GM12892 (cell line): ENCODE results near the gene LYPLAL1. TPM values are rescaled to one million over a fixed set of nuclear protein-coding genes. Genes with fewer than 3 reads are reported as not detected.

Source experiments
- DNase-seq: peaks from one replicate; pipeline ENCODE4 v3.0.0; 2011; ENCODE audit not compliant: insufficient read length
- FAIRE-seq: peaks from 2 replicates; lab custom pipeline; 2011; peaks lifted over from hg19 to GRCh38; lab: Jason Lieb, UNC
- POLR2A ChIP-seq: IDR thresholded peaks from 2 replicates; pipeline ENCODE4 v1.6.1; 2011; ENCODE audit warnings: low read depth, low read length, control low read depth
- POLR2AphosphoS5 ChIP-seq: IDR thresholded peaks from 2 replicates; pipeline ENCODE4 v1.6.1; 2011; ENCODE audit warnings: low read depth, low read length, control low read depth
- TAF1 ChIP-seq: IDR thresholded peaks from 2 replicates; pipeline ENCODE4 v1.6.1; 2011; ENCODE audit warnings: low read depth, mild to moderate bottlenecking, control low read depth, low read length, borderline replicate concordance
- polyA plus RNA-seq: library from polyadenylated mRNA; unstranded; fragments of >200 nt; gene quantifications from one replicate; pipeline ENCODE4 v1.2.1, GENCODE V29; 2012; ENCODE audit warnings: missing spikeins, inconsistent platforms; ENCODE audit not compliant: missing spikeins

The LYPLAL1 gene
- 48.7 TPM for polyA plus RNA-seq

DNA sequence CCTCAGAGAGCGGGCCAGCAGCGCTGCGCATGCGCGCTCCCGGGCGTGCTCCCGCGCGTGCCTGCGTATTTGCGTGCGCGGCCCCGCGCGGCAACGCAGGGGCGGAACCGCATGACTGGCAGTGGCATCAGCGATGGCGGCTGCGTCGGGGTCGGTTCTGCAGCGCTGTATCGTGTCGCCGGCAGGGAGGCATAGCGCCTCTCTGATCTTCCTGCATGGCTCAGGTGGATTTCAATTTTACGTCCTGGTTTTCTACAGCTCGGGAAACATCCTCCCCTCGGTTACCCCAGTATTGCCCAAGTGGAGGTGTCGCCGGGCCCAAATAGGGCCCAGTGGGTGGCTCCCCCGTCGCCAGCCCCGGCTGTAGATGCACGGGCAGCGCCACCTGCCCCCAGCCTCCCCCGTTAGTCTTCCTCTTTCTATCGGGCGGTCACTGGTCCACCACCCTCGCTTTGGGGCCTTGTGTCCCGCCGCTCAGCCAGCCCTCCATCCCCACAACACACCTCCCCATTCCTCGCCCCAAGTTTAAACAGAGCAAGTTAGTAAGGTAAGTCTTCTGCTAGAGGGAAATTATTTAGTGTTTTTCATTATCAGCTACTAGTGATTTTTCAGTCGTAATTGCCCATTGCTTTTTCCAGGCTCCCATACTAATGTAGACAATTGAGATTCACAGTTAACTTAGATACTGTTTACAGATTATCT lies at the start of gene LYPLAL1:
LYPLAL1 (plus strand) TSS at position 121 of the 702 bp plus-strand sequence; CDS start at position 134, 13 bp downstream.
- DNase-seq (peak; percentile 62), FAIRE-seq (peak; percentile 99)
- peak; percentile 94 for TF ChIP-seq POLR2AphosphoS5
- TF ChIP-seq TAF1 = peak; percentile 94
- peak; percentile 95 for TF ChIP-seq POLR2A

DNA sequence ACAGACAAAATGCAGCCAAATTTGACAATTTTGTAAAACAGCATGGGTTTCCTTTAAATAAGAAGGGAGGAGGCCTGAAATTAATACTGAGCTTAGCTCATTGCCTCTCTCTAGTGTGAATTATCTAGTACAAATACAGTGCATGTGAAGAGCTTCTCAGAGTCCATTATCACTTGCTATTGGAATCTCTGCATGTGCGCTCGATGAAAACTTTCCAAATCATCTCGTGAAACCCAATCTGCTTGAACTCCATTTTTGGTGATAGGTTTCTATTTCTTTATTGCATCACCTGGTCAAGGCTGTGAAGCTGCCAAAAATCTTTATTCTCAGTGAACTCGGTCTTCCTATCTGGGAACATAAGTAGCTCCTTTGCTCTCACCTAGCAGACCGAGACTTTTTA lies 49.5 kb upstream of the LYPLAL1 start:
- DNase-seq (no peak), FAIRE-seq (no peak)
- no peak for TF ChIP-seq POLR2AphosphoS5

DNA sequence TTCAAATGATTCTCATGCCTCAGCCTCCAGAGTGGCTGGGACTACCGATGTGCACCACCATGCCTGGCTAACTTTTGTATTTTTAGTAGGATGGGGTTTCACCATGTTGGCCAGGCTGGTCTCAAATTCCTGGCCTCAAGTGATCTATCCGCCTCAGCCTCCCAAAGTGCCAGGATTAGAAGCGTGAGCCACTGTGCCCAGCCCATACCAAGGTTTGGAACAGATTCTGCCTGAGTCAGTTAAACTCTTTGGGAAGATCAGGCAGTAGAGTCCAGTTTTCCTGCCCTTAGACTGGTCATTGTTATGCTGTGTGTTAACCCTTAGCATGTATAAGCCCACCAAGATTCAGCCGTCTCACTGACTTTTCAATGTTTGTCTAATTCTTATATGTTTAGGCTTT lies 48.3 kb upstream of the LYPLAL1 start:
- DNase-seq (no peak), FAIRE-seq (no peak)
- TF ChIP-seq POLR2A (no peak), POLR2AphosphoS5 (no peak), TAF1 (no peak)

DNA sequence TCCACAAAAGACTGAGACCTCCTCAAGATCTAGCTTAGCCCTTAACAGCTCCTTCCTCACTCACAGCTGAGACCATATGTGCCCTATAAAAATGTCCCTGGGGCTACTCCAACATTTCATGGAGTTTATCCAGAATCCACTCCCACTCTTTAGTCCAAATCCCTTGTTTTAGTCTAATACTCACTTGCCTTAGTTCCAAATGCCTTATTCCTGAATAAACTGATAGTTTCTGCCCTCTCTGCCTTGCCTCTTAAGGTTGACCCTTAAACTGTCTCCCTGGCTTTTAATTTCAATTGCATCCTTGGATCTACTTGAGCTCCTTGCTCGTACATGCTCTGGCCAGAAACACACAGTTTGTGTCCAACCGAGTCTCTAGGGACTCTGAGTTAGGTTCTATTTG lies 47.3 kb upstream of the LYPLAL1 start:
- DNase-seq (no peak), FAIRE-seq (no peak)
- no peak for TF ChIP-seq POLR2AphosphoS5
- TF ChIP-seq POLR2A = no peak
- TF ChIP-seq TAF1 = no peak

DNA sequence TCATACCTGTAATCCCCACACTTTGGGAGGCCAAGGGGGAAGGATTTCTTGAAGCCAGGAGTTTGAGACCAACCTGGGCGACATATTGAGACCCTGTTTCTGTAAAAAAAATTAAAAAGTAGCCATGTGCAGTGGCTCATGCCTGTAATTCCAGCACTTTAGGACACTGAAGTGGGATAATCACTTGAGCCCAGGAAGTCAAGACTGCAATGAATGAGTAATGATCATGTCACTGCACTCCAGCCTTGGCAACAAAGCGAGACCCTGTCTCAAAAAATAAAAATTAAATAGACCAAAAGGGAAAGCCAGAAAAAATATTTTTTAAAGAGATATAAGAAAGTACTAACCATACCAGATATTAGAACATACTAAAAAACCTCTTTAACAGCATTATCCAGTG lies 44.7 kb upstream of the LYPLAL1 start:
- DNase-seq (no peak), FAIRE-seq (no peak)
- no peak for TF ChIP-seq POLR2AphosphoS5

DNA sequence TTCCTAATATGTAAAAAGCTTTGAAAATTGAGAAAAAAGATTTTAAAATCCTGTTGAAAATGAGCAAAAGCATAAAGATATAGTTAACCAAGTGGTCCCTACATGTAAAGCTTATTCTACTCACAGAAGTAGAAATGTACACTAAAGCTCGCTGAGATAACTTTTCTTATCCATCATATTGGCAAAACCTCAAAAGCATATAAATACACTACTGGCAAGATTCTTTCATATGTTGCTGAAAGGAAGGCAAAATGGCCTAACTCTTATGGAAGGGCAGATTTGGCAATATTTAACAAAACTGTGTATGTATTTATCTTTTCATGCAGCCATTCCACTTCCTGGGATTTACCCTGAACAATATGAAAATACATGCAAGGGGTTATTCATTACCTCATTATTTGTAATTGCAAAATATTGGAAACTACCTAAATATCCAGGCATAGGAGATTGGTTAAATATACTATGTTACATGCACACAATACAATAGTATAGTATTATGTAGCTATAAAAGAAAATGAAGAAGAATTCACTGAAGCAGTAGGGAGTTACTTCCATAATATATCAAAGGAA lies 43.2 kb upstream of the LYPLAL1 start:
- no peak for TF ChIP-seq TAF1
- TF ChIP-seq POLR2A = no peak
- TF ChIP-seq POLR2AphosphoS5 = no peak
- FAIRE-seq (no peak), DNase-seq (no peak)

DNA sequence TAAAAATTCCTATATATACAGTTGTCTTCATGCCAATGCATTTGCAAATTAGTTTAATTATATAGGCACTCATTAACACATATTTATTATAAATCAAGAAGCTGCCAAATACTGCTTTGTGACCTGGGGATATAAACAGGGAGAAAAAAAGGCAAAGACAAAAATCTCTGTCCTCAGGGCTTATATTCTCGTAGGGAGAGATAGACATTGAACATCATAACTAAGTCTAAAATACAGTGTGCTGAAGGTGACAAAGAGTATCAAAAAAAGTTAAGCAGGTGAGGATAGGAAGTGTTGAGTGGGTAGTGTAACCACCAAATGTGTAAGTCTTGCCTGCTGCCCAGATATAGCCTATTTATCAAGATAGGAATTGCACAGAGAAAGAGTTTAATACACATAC lies 40.7 kb upstream of the LYPLAL1 start:
- no peak for DNase-seq
- TF ChIP-seq POLR2AphosphoS5 = no peak
- TF ChIP-seq TAF1 = no peak
- TF ChIP-seq POLR2A = no peak
- no peak for FAIRE-seq

DNA sequence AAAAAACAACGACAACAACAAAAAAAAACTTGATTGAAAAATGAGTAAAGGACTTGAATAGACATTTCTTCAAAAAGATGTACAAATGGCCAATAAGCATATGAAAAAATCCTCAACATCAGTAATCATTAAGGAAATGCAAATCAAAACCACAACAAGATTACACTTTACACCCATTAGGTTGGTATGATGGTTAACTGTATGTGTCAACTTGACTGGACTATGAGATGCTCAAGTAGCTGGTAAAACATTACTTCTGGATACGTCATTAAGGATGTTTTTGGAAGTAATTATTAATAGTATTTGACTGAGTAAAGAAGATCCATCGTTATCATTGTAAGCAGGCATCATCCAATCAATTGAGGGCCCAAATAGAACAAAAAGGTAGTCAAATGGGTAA lies 34.9 kb upstream of the LYPLAL1 start:
- no peak for FAIRE-seq

DNA sequence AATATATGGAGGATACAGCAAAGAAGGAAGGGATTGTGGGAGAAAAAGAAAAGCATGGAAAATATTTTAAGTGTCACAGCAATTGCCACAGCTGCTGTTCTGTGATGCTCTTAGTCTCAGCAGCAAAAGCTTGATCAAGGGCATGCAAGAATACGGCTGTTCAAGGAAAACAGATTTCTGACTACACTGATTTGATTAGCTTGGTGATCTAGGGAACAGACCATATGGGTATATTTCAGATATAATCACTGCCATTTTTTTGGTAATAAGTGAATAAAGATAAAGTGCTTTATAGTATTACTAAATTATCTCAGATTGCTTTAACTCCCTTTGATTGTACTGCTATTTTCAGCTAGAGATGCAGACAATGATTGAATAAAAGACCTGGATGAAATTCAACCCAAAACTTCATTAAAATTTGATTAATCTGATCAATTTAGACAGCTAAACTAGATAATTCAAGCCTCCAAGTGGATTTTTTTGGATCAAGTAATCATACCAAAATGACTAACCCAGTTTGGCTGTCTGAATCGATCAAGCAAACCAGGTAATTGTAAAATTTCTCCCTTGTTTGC lies 33.3 kb upstream of the LYPLAL1 start:
- no peak for FAIRE-seq
- DNase-seq = no peak
- no peak for TF ChIP-seq POLR2AphosphoS5
- no peak for TF ChIP-seq TAF1
- no peak for TF ChIP-seq POLR2A

More for the DNA sequence above, 34.9 kb upstream of the LYPLAL1 start:
- TF ChIP-seq POLR2A (no peak), POLR2AphosphoS5 (no peak), TAF1 (no peak)
- no peak for DNase-seq

DNA sequence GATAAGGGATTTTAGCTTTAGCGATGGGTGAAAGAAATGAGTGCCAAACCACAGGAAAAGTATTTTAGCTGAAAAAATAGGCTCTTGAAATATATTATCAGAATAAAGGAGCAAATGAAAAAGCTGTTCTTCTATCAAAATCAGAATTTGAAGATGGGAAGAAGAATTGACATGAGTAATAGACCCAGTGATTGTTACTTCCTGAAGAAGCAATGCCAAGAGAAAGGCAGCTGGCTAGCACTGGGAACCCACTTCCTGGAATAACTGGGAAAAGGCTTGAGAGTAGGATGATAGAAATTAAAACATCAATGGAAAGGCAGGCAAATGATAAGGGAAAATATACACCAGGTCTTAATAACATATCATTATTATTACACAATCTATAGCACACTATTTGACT lies 29.9 kb upstream of the LYPLAL1 start:
- DNase-seq = no peak
- TF ChIP-seq POLR2AphosphoS5 (no peak), POLR2A (no peak), TAF1 (no peak)
- no peak for FAIRE-seq

DNA sequence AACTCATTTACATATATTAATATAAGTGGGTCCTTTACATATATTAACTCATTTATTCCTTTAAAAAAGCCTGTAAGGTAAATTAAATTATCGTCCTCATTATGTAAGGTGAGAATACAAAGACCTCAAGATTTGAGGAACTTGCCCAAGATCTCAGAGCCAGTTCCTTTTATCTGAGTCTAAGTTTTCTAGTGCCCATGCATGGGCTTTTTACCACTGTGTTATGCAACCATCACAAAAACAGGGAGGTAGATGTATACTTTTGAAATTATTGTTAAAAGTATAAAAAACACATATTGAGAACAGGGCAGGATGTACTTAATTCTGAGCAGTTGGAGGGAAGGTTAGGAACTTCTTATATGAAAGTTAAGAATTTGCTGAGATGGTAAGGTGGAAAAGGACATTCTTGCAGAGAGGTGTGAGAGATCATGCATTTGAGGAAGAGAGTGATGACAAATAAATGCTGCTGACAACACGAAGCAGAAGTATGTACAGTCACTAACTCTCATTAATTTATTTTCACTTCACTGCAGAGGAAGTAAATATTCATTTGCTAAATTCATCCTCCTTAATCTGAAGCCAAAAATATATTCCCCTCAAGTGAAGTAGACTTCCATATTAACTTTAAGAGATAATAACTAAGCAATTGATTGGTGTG lies 28.9 kb upstream of the LYPLAL1 start:
- FAIRE-seq (no peak), DNase-seq (no peak)
- TF ChIP-seq POLR2AphosphoS5 (no peak), POLR2A (no peak), TAF1 (no peak)
